Caco-2 (cell line): ENCODE measurements around the gene KIF1A. TPM values are rescaled to one million over a fixed set of nuclear protein-coding genes. Genes with fewer than 3 reads are reported as not detected.

Source experiments
- BruUV-seq: library from RNA; stranded (reverse); fragments of 400-500 nt; replicated peaks from 2 replicates; lab custom pipeline; 2021; lab: Mats Ljungman, UMichigan
- CTCF ChIA-PET: fragments of 300-600 bp; sonication (Branson Sonifier 250); formaldehyde crosslinking; loops from one replicate; lab custom pipeline; 2022; ENCODE audit warnings: antibody characterized with exemption; lab: Charles Lee
- POLR2A ChIA-PET: fragments of 300-600 bp; sonication (Branson Sonifier 250); formaldehyde crosslinking; loops from one replicate; lab custom pipeline; 2022; ENCODE audit warnings: antibody characterized with exemption; lab: Charles Lee
- DNase-seq, 2 experiments: peaks; one replicate each; pipeline versions ENCODE4 v3.0.0 to v3.0.0-alpha.2; 2020 to 2022
- H3K27me3 ChIP-seq: replicated peaks from 2 replicates; pipeline ENCODE4 v1.6.0; 2011; ENCODE audit warnings: low read length; ENCODE audit not compliant: control insufficient read depth, insufficient read depth
- H3K36me3 ChIP-seq: 2 replicates; pipeline ENCODE4 v1.5.1; 2011; ENCODE audit warnings: low read length; ENCODE audit not compliant: control insufficient read depth, insufficient read depth
- H3K4me1 ChIP-seq: fragments of 250-450 bp; sonication (Bioruptor Pico); 2 replicates; pipeline ENCODE4 v1.5.1; 2020; ENCODE audit warnings: mild to moderate bottlenecking
- H3K4me3 ChIP-seq: 2 replicates; pipeline ENCODE4 v1.5.1; 2011; ENCODE audit warnings: low read depth, mild to moderate bottlenecking, control low read depth, low read length
- H3K9me3 ChIP-seq: fragments of 250-450 bp; sonication (Bioruptor Pico); 2 replicates; pipeline ENCODE4 v1.5.1; 2020; ENCODE audit warnings: mild to moderate bottlenecking, moderate library complexity
- H3K27ac Mint-ChIP-seq: one replicate; pipeline ENCODE4 v1.8.0; 2022; ENCODE audit warnings: mixed read lengths; ENCODE audit not compliant: unreplicated experiment
- H3K27me3 Mint-ChIP-seq: one replicate; pipeline ENCODE4 v1.8.0; 2022; ENCODE audit warnings: mixed read lengths; ENCODE audit not compliant: insufficient read depth, unreplicated experiment
- H3K36me3 Mint-ChIP-seq: one replicate; pipeline ENCODE4 v1.8.0; 2022; ENCODE audit warnings: mild to moderate bottlenecking, mixed read lengths; ENCODE audit not compliant: insufficient read depth, unreplicated experiment
- H3K4me1 Mint-ChIP-seq: one replicate; pipeline ENCODE4 v1.8.0; 2022; ENCODE audit warnings: low read depth, mixed read lengths; ENCODE audit not compliant: unreplicated experiment
- H3K4me3 Mint-ChIP-seq: one replicate; pipeline ENCODE4 v1.8.0; 2022; ENCODE audit warnings: mild to moderate bottlenecking, moderate library complexity, mixed read lengths; ENCODE audit not compliant: unreplicated experiment
- H3K9me3 Mint-ChIP-seq: one replicate; pipeline ENCODE4 v1.8.0; 2022; ENCODE audit warnings: mixed read lengths; ENCODE audit not compliant: unreplicated experiment
- intact Hi-C: fragments of 100-400 bp; cut with micrococcal nuclease; formaldehyde crosslinking; loops from one replicate; pipeline ENCODE4 v1.10.0; 2022; ENCODE audit not compliant: unreplicated experiment
- total RNA-seq: library from RNA; stranded (reverse); gene quantifications from 2 replicates; pipeline ENCODE4 v1.2.3, GENCODE V29; 2022
- TF ChIP-seq, protein P1 (sequence below), 2 experiments: fragments of 200-600 bp in 1 of 2; IDR thresholded peaks; 1 replicate in 1 of 2; 2 replicates in 1 of 2; pipeline versions ENCODE4 v1.5.1 to v1.8.0; 2011 to 2022; ENCODE audit warnings: antibody characterized with exemption in 1 of 2, control low read depth in 1 of 2, inconsistent platforms in 1 of 2, low read depth in 1 of 2, low read length in 1 of 2, mild to moderate bottlenecking in 1 of 2, moderate library complexity in 1 of 2; ENCODE audit not compliant: insufficient read depth in 1 of 2, severe bottlenecking in 1 of 2, unreplicated experiment in 1 of 2

Gene KIF1A
- total RNA-seq, 1 experiment from 2014 or later, result 33.1 TPM

DNA sequence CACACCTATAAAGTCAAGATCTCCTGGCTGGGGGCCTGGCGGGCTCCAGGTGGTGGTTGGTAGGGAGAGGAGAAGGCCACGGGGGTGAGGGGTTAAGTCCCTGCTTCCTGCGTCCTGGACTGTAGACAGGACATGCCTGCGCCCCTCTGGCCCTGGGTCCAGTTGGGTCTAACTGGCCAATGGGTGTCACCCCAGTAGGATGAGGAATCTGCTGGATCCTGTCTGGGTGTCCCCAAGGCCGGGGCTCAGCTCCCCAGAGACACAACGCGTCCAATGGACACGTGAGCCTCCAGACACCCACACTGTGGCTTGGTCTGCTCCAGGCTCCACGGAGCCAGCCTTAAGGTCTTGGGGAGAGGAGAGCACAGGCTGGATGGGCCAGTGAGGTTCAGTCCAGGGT, 108.7 kb downstream of the KIF1A start:
- Mint-ChIP-seq H3K4me1 (no peaks in the 10 kb centered on the region), H3K27me3 (peaks cover 1% of the 10 kb centered on the region), H3K27ac (no peak overlapping the region), H3K36me3 (no peaks in the 10 kb centered on the region), H3K4me3 (no peak overlapping the region), H3K9me3 (no peaks in the 10 kb centered on the region)
- no peak for DNase-seq
- no peaks in the 10 kb centered on the region; the same call in 1 of the 2 replicates for H3K27me3 ChIP-seq
- intact Hi-C loops, result no loop called here
- CTCF ChIA-PET, result no interaction called here
- no peaks in the 10 kb centered on the region for H3K9me3 ChIP-seq
- H3K36me3 ChIP-seq, result no peaks in the 10 kb centered on the region
- POLR2A ChIA-PET, result no interaction called here
- no peaks in the 10 kb centered on the region for H3K4me1 ChIP-seq
- no TSS peak for BruUV-seq
- no peak overlapping the region for H3K4me3 ChIP-seq
- TF ChIP-seq, protein P1, sequence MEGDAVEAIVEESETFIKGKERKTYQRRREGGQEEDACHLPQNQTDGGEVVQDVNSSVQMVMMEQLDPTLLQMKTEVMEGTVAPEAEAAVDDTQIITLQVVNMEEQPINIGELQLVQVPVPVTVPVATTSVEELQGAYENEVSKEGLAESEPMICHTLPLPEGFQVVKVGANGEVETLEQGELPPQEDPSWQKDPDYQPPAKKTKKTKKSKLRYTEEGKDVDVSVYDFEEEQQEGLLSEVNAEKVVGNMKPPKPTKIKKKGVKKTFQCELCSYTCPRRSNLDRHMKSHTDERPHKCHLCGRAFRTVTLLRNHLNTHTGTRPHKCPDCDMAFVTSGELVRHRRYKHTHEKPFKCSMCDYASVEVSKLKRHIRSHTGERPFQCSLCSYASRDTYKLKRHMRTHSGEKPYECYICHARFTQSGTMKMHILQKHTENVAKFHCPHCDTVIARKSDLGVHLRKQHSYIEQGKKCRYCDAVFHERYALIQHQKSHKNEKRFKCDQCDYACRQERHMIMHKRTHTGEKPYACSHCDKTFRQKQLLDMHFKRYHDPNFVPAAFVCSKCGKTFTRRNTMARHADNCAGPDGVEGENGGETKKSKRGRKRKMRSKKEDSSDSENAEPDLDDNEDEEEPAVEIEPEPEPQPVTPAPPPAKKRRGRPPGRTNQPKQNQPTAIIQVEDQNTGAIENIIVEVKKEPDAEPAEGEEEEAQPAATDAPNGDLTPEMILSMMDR (IDR thresholded peaks at IDR 0.05; ENCODE audit: insufficient read depth in 1 of 2, low read depth in 1 of 2, low read length in 1 of 2, severe bottlenecking in 1 of 2, unreplicated experiment in 1 of 2), result no peak

DNA sequence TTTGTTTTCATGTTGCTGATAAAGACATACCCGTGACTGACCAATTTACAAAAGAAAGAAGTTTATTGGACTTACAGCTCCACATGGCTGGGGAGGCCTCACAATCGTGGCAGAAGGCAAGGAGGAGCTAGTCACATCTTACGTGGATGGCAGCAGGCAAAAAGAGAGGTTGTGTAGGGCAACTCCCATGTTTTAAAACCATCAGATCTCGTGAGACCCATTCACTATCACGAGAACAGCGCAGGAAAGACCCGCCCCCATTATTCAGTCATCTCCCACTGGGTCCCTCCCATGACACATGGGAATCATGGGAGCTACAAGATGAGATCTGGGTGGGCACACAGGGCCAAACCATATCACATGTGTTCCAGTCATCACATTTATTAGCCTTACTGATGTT, 111.6 kb downstream of the KIF1A start:
- BruUV-seq, result no TSS peak
- no peak overlapping the region for H3K27ac Mint-ChIP-seq
- H3K9me3 Mint-ChIP-seq, result no peaks in the 10 kb centered on the region
- no peak overlapping the region for H3K4me3 ChIP-seq
- peaks cover 7% of the 10 kb centered on the region for H3K27me3 Mint-ChIP-seq
- ChIA-PET CTCF (no interaction called here), POLR2A (no interaction called here)
- TF ChIP-seq, protein P1 (IDR thresholded peaks at IDR 0.05; ENCODE audit: insufficient read depth in 1 of 2, low read depth in 1 of 2, low read length in 1 of 2, severe bottlenecking in 1 of 2, unreplicated experiment in 1 of 2), result no peak
- no peaks in the 10 kb centered on the region for H3K4me1 Mint-ChIP-seq
- no peaks in the 10 kb centered on the region for H3K4me1 ChIP-seq
- no peak for DNase-seq
- H3K36me3 Mint-ChIP-seq, result no peaks in the 10 kb centered on the region
- no peaks in the 10 kb centered on the region for H3K36me3 ChIP-seq
- H3K27me3 ChIP-seq, result no peaks in the 10 kb centered on the region; the same call in 1 of the 2 replicates
- no peaks in the 10 kb centered on the region for H3K9me3 ChIP-seq
- H3K4me3 Mint-ChIP-seq, result no peak overlapping the region
- intact Hi-C loops, result loop anchor here (10.0 kb wide), 1 partner anchor 64 kb away; no protein-coding TSS in a partner anchor

GRCh38 chr2:240707821-240708220, 112.2 kb downstream of the KIF1A start:
- H3K27me3 Mint-ChIP-seq, result peaks cover 9% of the 10 kb centered on the region

More at GRCh38 chr2:240707821-240708220, 112.2 kb downstream of the KIF1A start:
- ChIA-PET CTCF (no interaction called here), POLR2A (no interaction called here)
- no peaks in the 10 kb centered on the region; the same call in 1 of the 2 replicates for H3K27me3 ChIP-seq
- Mint-ChIP-seq H3K27ac (no peak overlapping the region), H3K4me3 (no peak overlapping the region), H3K4me1 (no peaks in the 10 kb centered on the region), H3K36me3 (no peaks in the 10 kb centered on the region), H3K9me3 (no peaks in the 10 kb centered on the region)
- no peak overlapping the region for H3K4me3 ChIP-seq
- no peaks in the 10 kb centered on the region for H3K4me1 ChIP-seq
- H3K36me3 ChIP-seq, result no peaks in the 10 kb centered on the region
- BruUV-seq, result no TSS peak
- intact Hi-C loops, result loop anchor here (10.0 kb wide), 1 partner anchor 63 kb away; no protein-coding TSS in a partner anchor
- DNase-seq, result no peak
- H3K9me3 ChIP-seq, result no peaks in the 10 kb centered on the region
- TF ChIP-seq, protein P1 (IDR thresholded peaks at IDR 0.05; ENCODE audit: insufficient read depth in 1 of 2, low read depth in 1 of 2, low read length in 1 of 2, severe bottlenecking in 1 of 2, unreplicated experiment in 1 of 2), result no peak
